Astrocyte (in vitro differentiated cells and primary cell): ENCODE measurements around the gene CH25H.

Experiments
- CTCF ChIP-seq: IDR thresholded peaks from 2 replicates; pipeline ENCODE4 v1.5.1; 2011; ENCODE audit warnings: low read depth, mild to moderate bottlenecking, inconsistent platforms, low read length, moderate library complexity; ENCODE audit not compliant: insufficient read depth
- EZH2 ChIP-seq: IDR thresholded peaks from 2 replicates; pipeline ENCODE4 v1.6.1; 2012; ENCODE audit warnings: mild to moderate bottlenecking, low read length, inconsistent platforms; ENCODE audit not compliant: insufficient read depth

GRCh38 chr10:89171263-89171872 lies 35.7 kb downstream of the CH25H start:
- TF ChIP-seq CTCF (no peak), EZH2 (no peak)
